HEK293T (cell line): Measurements from ENCODE around the gene TEAD3.

Experiments
- CTCF ChIA-PET: fragments of 350-600 bp; formaldehyde crosslinking; extraction: SDS; loops from one replicate; lab custom pipeline; 2021; ENCODE audit warnings: antibody characterized with exemption, inconsistent platforms; lab: Yijun Ruan, JAX
- POLR2A ChIA-PET: fragments of 350-600 bp; formaldehyde crosslinking; extraction: SDS; loops from one replicate; lab custom pipeline; 2020; ENCODE audit warnings: antibody characterized with exemption, inconsistent platforms; lab: Yijun Ruan, JAX
- DNase-seq: peaks from one replicate; pipeline ENCODE4 v3.0.0; 2012; ENCODE audit warnings: mixed read lengths; ENCODE audit errors: extremely low spot score
- ARNT ChIP-seq: fragments of 450-650 bp; IDR thresholded peaks from 2 replicates; pipeline ENCODE4 v1.6.1; 2017; ENCODE audit warnings: mild to moderate bottlenecking
- BHLHE40 ChIP-seq: fragments of 450-650 bp; IDR thresholded peaks from 2 replicates; pipeline ENCODE4 v1.6.1; 2016; ENCODE audit warnings: mild to moderate bottlenecking, moderate library complexity, borderline replicate concordance
- CTBP1 ChIP-seq: fragments of 450-650 bp; IDR thresholded peaks from 2 replicates; pipeline ENCODE4 v1.6.1; 2016; ENCODE audit warnings: borderline replicate concordance
- ELF4 ChIP-seq: fragments of 450-650 bp; IDR thresholded peaks from 2 replicates; pipeline ENCODE4 v1.6.1; 2017; ENCODE audit warnings: antibody characterized with exemption
- FOXA1 ChIP-seq: fragments of 450-650 bp; IDR thresholded peaks from 2 replicates; pipeline ENCODE4 v1.6.1; 2016; ENCODE audit warnings: mild to moderate bottlenecking
- FOXK2 ChIP-seq: fragments of 450-650 bp; IDR thresholded peaks from 2 replicates; pipeline ENCODE4 v1.6.1; 2016; ENCODE audit warnings: mild to moderate bottlenecking
- FOXM1 ChIP-seq: fragments of 450-650 bp; IDR thresholded peaks from 2 replicates; pipeline ENCODE4 v1.6.1; 2017; ENCODE audit warnings: mild to moderate bottlenecking, borderline replicate concordance
- HDGF ChIP-seq: fragments of 450-650 bp; IDR thresholded peaks from 2 replicates; pipeline ENCODE4 v1.6.1; 2017; ENCODE audit warnings: antibody characterized with exemption, borderline replicate concordance
- L3MBTL2 ChIP-seq: fragments of 450-650 bp; conservative IDR thresholded peaks from 2 replicates; pipeline ENCODE4 v1.6.1; 2016; ENCODE audit warnings: mild to moderate bottlenecking
- LEF1 ChIP-seq: fragments of 450-650 bp; IDR thresholded peaks from 2 replicates; pipeline ENCODE4 v1.6.1; 2017; ENCODE audit warnings: mild to moderate bottlenecking, borderline replicate concordance
- NFRKB ChIP-seq: fragments of 450-650 bp; IDR thresholded peaks from 2 replicates; pipeline ENCODE4 v1.6.1; 2016; ENCODE audit warnings: mild to moderate bottlenecking, moderate library complexity
- SP1 ChIP-seq: fragments of 450-650 bp; IDR thresholded peaks from 2 replicates; pipeline ENCODE4 v1.6.1; 2017
- SUZ12 ChIP-seq: fragments of 450-650 bp; IDR thresholded peaks from 2 replicates; pipeline ENCODE4 v1.6.1; 2016; ENCODE audit warnings: mild to moderate bottlenecking
- TARDBP ChIP-seq: fragments of 450-650 bp; IDR thresholded peaks from 2 replicates; pipeline ENCODE4 v1.6.1; 2016
- ZNF384 ChIP-seq: fragments of 450-650 bp; IDR thresholded peaks from 2 replicates; pipeline ENCODE4 v1.6.1; 2016
- TF ChIP-seq, protein P1 (sequence below): fragments of 450-650 bp; IDR thresholded peaks from 2 replicates; pipeline ENCODE4 v1.6.1; 2016

TEAD3 gene

DNA sequence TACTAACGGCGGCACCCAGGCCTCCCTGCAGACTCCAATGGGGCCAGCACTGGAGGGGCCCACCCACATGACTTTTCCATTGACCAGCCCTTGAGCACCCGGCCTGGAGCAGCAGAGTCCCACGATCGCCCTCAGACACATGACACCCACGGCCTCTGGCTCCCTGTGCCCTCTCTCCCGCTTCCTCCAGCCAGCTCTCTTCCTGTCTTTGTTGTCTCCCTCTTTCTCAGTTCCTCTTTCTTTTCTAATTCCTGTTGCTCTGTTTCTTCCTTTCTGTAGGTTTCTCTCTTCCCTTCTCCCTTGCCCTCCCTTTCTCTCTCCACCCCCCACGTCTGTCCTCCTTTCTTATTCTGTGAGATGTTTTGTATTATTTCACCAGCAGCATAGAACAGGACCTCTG is 70.8 kb downstream of the TEAD3 start:
- no peak for DNase-seq
- TF ChIP-seq SUZ12 = no peak
- no peak for TF ChIP-seq FOXA1
- TF ChIP-seq TARDBP = no peak
- TF ChIP-seq SP1 = no peak
- no peak for TF ChIP-seq BHLHE40
- TF ChIP-seq LEF1 = no peak
- no peak for TF ChIP-seq NFRKB
- TF ChIP-seq, protein P1, sequence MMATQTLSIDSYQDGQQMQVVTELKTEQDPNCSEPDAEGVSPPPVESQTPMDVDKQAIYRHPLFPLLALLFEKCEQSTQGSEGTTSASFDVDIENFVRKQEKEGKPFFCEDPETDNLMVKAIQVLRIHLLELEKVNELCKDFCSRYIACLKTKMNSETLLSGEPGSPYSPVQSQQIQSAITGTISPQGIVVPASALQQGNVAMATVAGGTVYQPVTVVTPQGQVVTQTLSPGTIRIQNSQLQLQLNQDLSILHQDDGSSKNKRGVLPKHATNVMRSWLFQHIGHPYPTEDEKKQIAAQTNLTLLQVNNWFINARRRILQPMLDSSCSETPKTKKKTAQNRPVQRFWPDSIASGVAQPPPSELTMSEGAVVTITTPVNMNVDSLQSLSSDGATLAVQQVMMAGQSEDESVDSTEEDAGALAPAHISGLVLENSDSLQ = no peak
- TF ChIP-seq HDGF = no peak
- TF ChIP-seq ELF4 = no peak
- no peak for TF ChIP-seq ZNF384
- no peak for TF ChIP-seq L3MBTL2
- TF ChIP-seq CTBP1 = no peak
- TF ChIP-seq ARNT = no peak
- no peak for TF ChIP-seq FOXM1
- no peak for TF ChIP-seq FOXK2
- ChIA-PET POLR2A (no interaction called here), CTCF (no interaction called here)

DNA sequence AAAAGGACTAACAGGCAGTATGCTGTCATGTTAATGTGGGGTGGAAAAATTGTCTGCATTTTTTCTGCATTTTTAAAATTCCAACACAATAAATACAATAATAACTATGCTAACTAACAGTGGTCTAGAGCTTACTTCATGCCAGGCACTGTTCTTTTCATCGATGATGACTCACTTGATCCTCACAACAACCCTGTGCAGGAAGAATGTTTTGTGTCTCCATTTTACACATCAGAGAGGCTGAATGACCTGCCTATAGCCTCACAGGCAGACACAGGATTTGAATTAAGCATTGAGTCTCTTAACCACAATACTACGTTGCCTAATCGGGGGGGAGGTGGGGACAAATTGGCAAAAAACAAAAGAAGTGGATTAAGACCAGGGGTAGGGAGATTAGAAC is 71.6 kb downstream of the TEAD3 start:
- ChIA-PET CTCF (no interaction called here), POLR2A (no interaction called here)
- TF ChIP-seq ARNT = no peak
- no peak for TF ChIP-seq FOXK2
- no peak for TF ChIP-seq ELF4
- no peak for TF ChIP-seq BHLHE40
- DNase-seq = no peak
